ENCODE measurements around the gene TKTL1.

TKTL1 gene

DNA sequence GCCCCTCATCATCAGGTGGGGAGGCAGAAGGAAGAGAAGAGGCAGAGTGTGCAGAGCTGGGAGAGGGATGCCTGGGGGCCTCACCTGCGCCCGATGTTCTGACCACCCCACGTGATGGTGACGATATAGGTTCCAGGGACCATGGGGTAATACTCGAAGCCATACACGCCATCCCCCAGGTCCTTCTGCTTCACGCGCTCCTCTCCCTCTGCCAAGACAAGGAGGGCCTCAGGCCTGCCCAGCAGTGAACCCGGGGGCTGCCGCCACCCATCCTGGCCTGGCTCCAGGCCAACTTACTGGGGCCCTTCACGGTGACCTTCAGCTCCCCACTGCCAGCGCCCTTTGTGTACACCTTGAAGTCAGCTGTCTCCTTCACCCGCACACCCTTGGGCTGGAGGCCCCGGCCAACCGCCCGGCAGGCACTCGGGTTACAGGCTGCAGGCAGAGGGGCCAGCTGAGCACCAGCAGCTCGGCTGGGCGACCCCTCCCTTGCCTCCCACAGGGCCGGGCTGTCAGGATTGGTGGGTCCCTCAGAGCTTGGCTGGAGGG is 69.5 kb downstream of the TKTL1 start:
- no peak for DNase-seq

GRCh38 chrX:154365997-154366665 is 70.5 kb downstream of the TKTL1 start:
- no peak for DNase-seq

DNA sequence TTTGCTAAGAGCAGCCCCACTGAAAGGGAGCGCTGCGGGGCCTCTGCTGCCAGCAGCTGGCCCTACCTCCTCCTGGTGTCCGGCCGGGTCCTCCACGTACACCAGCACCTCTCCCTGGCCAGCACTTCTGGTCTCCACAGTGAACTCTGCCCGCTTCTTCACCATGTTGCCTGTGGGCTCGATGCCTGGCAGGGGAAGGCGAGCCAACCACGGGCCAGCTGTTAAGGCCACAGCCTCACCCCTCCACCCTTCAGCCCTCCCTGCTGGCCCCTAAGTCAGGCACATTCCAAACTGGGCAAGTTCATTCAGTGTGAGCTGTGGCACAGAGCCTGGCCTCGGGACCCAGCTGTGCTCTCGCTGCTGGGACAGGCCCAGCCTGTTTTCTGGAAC is 71.1 kb downstream of the TKTL1 start:
- no peak for DNase-seq

DNA sequence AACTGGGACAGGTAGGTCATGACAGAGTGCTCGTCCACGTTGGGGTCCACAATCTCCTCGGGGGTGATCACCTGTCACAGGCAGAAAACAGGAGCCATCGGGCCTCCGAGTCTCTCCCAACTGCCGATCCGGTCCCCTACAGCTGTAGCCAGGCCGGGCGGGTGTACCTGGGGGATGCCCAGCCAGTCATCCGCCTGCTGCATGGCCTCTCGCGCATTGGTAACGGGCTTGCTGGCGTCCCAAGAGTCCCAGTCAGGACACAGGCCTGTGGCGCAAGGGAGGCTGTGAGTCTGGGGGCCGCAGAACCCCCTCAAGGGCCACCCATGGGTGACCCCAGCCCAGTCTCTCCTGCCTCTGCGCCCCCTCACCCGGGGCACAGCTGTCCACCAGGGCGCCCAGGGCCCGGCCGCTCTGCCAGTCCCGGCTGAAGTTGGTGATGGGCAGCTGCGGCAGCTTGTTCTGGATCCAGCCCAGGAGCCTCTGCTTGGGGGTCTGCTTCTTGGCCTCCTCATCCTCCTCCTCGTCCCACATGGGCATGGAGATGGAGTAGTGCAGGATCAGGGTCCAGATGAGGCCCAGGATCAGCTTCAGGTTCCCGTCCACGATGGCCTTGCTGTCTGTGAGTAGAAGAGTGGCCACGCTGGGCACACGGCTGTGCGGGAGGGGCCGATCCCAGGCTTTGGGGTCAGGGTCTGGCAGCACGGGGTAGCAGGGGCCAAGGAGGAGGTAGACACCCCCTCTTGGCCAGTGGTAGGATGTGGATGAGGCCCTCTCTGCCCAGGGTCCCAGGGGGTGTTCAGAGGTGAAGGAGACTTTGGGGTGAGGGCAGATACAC is 72.1 kb downstream of the TKTL1 start:
- no peak for DNase-seq

- DNase-seq: peak; percentile 93
Measured at GRCh38 chrX:154368630-154369448, 73.2 kb downstream of the TKTL1 start.

DNA sequence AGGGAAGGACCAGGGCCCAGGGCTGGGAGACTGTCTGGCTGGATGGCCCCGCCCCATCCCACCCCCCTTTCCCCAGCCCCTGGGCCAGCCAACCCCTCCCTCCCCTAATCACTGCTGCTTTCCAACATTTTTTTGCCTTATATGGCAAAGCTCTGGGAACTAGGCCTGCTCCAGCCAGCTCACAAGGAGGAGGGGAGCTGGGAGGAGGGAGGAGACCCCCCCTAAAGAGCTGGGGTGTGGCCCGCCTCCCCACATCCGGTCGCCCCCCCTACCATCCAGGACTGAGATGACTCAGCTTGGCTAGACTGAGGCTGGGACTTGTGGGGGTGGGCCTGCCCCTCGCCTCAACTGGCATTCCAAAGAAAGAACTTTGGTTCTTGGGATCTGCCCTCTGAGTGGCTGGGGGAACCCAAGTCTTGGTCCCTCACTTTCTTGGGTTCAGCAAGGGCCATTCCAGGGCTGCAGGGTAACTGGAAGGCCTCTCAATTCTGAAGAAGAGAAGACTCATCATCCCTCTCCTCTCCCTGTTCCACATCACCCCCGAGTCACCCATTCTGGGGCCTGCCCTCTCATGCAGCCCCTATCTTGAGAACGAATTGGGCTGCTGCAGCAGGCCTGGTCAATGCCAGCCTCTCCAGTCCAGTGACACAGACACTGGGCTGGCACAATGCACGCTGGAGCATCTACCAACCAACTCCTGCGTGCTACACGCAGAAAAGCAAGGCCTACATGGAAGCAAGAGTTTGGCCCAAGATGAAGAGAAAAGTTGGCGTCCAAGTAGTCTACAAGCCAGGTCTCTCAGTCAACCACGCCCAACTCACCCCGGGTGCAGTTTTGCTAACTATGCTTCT is 74.1 kb downstream of the TKTL1 start:
- peak; percentile 72 for DNase-seq

GRCh38 chrX:154370300-154371016 is 74.9 kb downstream of the TKTL1 start:
- DNase-seq: peak; percentile 27

DNA sequence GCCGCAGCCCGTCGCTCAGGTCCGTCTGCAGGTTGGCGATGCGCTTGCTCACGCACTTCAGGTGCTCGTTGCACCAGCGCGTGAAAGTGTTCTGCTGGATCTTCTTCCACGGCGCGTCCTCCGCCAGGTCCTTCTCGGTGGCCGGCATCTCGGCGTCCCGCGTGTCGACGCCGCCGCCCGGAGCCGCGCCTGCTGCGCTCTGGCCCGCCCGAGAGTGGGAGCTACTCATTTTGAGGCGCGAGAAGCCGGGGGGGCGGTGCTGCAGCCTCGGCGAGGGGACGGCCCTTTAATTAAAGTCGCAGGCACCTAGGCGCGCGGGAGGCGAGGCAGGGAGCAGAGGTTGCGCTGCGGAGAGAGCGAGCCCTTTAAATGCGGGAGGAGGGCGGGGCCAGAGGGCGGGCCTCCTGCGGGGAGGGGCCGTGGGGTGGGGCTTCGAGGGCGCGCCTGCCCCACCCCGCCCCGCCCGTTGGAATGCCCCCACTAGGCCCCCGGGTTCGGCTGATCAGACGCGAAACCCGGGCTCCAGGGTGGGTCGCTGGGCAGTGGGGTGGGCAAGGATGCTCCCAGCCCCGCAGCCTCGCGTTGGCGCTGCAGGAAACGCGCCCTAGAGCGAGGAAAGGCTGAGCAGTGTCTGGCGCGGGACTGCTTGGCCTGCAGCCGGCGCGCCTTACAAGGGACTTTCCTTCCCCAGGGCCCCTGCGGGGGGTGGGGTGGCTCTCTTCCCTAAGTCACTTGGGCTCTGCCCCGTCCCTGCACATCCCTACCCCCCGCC is 75.6 kb downstream of the TKTL1 start:
- DNase-seq: peak; percentile 95

DNA sequence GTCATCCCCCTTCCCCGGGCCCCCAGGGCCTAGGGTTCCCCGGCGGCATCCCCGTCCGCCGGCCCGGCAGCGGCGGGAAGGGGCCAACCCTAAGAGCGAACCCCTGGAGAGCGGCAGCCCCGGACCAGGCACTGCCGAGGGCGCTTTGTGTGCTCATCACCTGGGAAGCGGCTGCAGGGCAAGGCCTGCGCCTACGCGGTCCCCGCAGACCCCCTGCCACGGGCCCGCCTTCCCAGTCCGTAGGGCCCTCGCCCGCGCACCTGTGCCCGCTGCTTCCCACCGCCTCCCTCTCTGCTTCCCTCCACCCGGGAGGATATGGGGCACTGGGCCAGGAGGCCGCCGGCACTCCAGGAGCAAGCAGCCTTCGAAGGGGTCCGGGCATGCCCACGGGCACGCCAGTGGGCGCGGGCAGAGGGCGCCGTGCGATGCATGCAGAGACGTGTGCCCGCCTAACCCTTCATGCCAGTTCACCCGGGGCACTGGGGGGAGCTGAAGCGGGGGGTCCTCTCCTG is 76.2 kb downstream of the TKTL1 start:
- DNase-seq: no peak

DNA sequence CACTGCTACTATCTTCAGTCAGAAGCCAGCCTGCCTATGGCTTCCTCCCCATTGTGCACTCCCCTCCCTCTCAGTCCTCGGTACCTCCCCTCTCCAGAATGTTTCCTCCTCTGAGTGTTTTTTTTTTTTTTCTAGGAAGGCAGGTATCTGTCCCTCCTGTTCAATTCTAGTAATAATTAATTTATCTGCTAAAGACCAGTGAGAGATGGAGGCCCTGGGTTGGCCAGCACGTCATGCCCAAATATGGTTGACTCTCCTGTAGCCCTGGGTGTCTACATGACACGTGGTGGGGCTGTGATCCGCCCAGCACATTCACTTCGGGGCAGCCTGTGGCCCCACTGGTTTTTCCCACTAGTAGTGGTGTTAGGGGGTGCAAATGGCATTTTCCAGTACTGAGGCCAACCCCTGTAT is 77.0 kb downstream of the TKTL1 start:
- DNase-seq: peak; percentile 56

DNA sequence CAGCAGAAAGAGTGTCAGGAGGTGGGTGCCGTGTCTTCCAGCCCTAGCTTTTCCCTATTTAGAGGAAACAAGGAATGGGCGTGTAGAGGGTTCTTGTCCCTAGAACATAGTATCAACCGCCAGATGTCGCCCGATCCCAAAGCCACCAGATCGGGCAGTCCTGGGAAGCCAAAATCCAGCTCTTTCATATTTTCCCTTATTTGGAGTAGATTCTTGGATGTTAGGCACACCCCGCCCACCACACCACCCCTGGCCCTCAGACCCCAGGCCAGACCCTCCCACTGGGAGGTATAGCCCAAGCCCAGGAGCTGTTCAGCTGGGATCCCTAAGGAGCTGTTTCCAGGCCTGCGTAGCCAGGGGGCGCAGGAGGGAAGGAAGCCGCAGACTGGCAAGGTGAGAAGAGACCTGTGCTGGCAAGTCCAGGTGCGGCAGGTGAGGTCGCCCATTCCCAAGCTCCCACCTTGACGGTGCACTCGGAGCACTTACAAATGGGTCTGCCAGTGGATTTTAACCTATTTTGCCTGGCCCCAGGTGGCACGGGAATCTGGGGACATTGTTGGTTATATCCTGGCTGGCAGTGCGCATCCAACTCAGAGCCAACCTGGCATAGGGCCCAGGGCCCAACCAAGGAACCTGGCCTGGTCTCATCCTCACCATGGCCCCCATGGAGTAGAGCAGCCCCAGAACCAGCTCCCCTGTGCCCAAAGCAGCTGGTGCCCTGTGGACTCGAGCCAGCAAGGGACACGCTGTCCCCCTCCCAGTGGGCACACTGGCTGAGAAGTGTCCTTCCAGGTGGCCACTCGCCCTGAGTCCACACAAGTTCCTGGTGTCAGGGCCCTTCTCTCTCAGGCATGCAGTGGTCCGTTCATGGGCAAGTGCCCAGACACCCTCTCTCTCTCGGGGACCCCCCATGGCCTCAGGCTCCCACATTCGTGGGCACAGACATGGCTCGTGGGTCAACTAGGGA is 78.0 kb downstream of the TKTL1 start:
- DNase-seq: peak; percentile 32

DNA sequence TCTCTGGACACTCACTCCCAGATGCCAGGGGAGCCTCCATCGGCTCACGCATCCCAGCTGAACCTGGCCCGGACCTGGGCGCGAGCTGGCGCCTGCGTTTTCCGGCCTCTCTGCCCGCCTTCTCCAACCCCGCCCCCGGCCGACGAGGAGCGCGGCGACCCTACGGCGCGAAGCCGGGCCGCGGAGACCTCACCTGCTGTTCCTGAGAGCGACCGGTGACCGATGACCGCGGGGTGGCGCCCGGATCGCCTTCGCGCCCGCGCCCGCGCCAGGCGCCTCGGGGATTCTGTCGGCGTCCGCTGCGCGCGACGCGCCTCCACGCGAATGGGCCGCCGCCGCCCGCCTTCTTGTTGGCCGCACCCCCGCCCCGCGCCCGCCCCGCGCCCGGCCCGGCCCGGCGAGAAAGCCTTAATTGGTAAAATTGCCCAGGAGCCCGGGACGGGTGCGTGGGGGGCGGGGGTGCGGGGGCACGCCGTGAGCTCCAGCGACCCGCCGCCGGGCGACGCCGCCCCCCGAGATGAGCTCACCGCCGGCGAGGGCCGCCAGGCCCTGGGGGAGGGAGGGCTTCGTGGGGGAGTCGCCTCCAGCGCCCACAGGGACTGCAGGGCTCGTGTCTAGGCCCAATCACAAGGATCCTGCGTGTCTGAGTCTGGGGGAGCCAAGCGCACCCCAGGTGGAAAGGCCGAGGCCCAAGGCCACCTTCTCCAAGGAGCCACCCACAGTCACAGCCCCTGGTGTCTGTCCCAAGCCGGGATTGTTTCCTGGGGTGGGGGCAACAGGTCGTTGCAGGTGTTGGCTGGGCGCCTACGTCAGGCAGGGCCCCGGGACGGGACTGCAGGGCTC is 78.9 kb downstream of the TKTL1 start, which contains the start of gene FLNA:
Gene FLNA (minus strand): TSS at position 322 of the 843 bp plus-strand sequence. CDS start 3,389 bp downstream, outside the sequence.
- DNase-seq: no peak

DNA sequence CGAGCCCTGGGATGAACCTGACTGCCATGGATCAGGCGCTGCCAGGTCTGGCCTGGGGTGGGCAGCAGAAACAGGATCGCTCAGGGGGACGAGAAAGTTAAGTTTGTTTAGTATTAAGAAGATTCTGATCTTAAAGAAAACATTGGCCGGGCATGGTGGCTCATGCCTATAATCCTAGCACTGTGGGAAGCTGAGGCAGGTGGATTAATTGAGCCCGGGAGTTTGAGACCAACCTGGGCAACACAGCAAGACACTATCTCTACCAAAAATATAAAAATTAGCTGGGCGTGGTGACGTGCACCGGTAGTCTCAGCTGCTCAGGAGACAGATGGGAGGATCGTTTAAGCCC is 79.5 kb downstream of the TKTL1 start:
- no peak for DNase-seq

GRCh38 chrX:154376774-154377173 is 81.2 kb downstream of the TKTL1 start:
- DNase-seq: no peak

DNA sequence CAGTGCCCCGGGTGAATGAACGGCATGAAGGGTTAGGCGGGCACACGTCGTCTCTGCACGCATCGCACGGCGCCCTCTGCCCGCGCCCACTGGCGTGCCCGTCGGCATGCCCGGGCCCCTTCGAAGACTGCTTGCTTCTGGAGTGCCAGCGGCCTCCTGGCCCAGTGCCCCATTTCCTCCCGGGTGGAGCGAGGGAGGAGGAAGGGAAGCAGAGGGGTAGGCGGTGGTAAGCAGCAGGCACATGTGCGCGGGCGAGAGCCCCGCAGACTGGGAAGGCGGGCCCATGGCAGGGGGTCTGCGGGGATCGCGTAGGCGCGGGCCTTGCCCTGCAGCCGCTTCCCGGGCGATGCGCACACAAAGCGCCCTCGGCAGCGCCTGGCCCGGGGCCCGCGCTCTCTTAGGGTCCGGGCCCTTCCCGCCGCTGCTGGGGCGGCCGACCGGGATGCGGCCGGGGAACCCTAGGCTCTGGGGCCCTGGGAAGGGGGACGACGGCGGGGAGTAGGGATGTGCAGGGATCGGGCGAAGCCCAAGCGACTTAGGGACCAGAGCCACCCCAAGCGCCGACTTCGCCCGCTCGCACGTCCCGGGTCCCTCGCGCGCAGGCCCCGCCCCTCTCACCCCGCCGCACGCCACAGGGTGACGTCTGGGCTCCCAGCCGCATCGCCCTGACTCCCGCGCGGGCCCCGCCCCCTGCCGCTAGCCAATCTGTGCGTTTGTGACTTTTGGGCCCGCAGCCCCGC is 82.6 kb downstream of the TKTL1 start:
- DNase-seq: peak; percentile 50

DNA sequence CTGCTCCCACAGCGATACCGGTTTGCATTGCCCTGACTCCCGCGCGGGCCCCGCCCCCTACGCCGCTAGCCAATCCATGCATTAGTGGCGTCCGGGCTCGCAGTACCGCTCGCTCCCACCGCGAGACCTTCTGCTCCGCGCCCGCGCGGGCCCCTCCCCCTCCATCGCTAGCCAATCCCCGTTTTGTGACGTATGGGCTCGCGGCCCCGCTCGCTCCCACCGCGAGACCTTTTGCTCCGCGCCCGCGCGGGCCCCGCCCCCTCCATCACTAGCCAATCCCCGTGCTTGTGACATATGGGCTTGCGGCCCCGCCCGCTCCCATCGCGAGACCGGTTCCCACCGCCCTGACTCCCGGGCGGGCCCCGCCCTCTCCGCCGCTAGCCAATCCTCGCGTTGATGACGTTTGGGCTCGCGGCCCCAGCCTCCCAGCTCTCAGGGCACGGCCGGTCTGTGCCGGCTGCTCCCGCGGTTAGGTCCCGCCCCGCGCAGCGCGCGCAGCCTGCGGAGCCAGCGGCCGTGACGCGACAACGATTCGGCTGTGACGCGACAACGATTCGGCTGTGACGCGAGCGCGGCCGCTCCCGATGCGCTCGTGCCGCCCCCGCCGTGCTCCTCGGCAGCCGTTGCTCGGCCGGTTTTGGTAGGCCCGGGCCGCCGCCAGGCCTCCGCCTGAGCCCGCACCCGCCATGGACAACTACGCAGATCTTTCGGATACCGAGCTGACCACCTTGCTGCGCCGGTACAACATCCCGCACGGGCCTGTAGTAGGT is 83.4 kb downstream of the TKTL1 start, which contains the start of gene EMD:
Gene EMD (plus strand): TSS at position 497 of the 770 bp plus-strand sequence. CDS start 190 bp downstream, at position 687.
- DNase-seq: peak; percentile 96

DNA sequence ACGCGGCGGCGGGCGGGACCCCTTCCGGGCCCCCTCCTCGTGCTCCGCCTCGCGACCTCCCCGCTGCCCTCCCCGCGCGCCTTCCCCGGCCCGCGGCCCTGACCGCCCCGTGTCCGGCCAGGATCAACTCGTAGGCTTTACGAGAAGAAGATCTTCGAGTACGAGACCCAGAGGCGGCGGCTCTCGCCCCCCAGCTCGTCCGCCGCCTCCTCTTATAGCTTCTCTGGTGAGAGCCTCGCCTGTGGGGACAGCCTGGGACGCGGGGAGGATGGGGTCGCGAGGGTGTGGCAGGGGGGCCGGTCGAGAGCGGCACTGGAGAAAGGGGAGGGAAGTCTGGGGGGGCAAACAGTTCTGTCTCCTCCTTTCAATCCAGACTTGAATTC is 84.0 kb downstream of the TKTL1 start:
- no peak for DNase-seq
